HG03575 (cell line): ENCODE data around the gene GMPPB.
"Not testable (repeated sequence)": the region's sequence is repeated elsewhere in the genome, so short reads cannot be mapped to it uniquely, and the experiment has no call there.

Source experiments
- ATAC-seq: cut with Tn5 transposase; IDR thresholded peaks from one replicate; pipeline ENCODE4 v1.9.1; 2021; ENCODE audit not compliant: unreplicated experiment, insufficient number of reproducible peaks, low FRiP score; ENCODE audit errors: extremely low read depth

Gene GMPPB

GRCh38 chr3:49723628-49724551 lies at the start of gene GMPPB:
Gene GMPPB, minus strand, starts transcription at chr3:49723951. Its CDS starts 225 bp downstream, at chr3:49723726.
- no peak for ATAC-seq

GRCh38 chr3:49772703-49773102 lies 49.0 kb upstream of the GMPPB start:
- ATAC-seq, result no peak

- no peak for ATAC-seq
Observed at GRCh38 chr3:49771340-49771938, 47.7 kb upstream of the GMPPB start.

DNA sequence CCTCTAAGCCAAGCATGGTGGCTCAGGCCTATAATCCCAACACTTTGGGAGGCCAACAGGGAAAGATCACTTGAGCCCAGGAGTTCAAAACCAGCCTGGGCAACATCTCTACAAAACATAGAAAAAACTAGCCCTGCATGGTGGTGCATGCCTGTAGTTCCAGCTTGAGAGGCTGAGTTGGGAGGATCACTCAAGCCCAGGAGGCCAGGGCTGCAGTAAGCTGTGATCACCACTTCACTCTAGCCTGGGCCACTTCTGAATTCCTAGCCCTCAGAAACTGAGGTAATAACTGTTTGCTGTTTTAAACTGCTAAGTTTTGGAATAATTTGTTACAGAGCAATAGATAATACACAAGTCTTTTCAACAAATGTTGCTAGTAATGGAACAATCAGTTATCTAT lies 46.2 kb upstream of the GMPPB start:
- no peak for ATAC-seq

- ATAC-seq, result no peak
Observed at GRCh38 chr3:49769286-49769915, 45.6 kb upstream of the GMPPB start.

DNA sequence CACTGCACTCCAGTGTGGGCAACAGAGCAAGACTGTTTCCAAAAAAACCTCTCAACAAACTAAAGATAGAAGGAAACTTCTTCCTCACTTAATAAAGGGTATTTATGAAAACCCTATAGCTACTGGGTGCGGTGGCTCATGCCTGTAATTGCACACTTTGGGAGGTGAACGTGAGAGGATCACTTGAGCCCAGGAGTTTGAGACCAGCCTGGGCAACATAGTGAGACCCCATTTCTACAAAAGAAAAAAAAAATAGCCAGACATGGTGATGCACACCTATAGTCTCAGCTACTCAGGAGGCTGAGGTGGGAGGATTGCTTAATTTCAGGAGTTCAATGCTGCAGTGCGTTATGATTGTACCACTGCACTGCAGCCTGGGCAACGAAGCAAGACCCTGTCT lies 40.2 kb upstream of the GMPPB start:
- no peak for ATAC-seq

DNA sequence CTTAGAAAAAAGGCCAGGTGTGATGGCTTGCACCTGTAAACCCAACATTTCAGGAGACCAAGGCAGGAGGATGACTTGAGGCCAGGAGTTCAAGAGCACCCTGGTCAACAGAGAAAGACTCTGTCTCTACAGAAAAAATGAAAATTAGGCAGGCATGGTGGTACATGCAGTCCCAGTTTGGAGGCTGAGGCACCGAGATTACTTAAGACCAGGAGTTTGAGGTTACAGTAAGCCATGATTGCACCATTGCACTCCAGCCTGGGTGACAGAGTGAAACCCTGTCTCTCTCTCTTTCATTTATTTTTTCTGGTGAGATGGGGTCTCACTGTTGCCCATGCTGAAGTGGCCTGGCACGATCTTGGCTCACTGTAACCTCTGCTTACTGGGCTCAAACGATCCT lies 37.9 kb upstream of the GMPPB start:
- ATAC-seq, result no peak

GRCh38 chr3:49759226-49759625 lies 35.5 kb upstream of the GMPPB start:
- ATAC-seq, result no peak

DNA sequence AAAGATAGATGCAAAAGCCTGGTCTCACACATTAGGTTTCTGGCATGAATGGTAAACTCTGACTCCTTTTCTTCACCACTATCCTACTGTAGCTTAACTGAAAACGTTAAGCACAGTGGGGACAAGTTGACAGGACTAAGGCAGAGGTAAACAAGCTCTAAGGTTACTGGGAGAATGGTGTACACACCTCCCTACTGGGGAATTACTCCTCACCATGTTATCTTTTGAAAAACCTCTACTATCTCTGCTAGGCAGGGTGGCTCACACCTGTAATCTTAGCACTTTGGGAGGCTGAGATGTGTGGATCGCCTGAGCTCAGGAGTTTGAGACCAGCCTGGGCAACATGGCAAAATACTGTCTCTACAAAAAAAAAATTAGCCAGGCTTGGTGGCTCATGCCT lies 33.4 kb upstream of the GMPPB start:
- ATAC-seq, result no peak

DNA sequence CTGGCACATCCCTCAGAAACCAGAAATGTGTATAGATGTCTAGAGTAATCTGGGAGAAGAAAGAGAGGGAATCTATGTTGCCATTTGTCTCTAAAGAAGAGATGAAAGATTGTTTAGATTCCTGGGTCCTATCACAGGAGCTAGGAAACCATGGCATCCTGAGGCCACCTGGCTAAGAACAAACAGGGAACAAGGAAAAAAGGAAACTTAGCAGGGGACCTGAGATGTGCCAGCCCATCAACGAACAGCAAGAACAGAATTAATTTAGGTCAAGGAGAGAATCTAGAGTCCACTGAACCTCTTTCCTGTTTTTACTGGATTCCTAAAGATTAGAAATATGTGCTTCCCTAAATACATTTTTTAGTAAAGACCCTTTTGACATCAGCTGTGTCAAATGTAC lies 32.3 kb upstream of the GMPPB start:
- no peak for ATAC-seq

GRCh38 chr3:49754536-49754935 lies 30.8 kb upstream of the GMPPB start:
- no peak for ATAC-seq

GRCh38 chr3:49751501-49751900 lies 27.8 kb upstream of the GMPPB start:
- no peak for ATAC-seq

- no peak for ATAC-seq
Observed at GRCh38 chr3:49750056-49750455, 26.3 kb upstream of the GMPPB start.

DNA sequence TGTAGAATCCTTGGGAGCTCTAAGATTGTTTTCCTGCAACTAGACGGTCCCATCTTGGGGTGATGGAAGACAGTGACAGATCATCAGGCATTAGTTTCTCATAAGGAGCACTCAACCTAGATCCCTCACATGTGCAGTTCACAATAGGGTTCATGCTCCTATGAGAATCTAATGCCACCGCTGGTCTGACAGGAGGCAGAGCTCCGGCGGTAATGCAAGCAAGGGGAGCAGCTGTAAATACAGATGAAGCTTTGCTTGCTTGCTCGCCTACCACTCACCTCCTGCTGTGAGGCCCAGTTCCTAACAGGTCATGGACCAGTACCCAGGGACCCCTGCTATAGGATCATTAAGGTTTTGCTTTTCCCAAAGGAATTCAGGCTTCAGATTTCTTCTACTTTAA lies 25.1 kb upstream of the GMPPB start:
- ATAC-seq, result not testable (repeated sequence)

DNA sequence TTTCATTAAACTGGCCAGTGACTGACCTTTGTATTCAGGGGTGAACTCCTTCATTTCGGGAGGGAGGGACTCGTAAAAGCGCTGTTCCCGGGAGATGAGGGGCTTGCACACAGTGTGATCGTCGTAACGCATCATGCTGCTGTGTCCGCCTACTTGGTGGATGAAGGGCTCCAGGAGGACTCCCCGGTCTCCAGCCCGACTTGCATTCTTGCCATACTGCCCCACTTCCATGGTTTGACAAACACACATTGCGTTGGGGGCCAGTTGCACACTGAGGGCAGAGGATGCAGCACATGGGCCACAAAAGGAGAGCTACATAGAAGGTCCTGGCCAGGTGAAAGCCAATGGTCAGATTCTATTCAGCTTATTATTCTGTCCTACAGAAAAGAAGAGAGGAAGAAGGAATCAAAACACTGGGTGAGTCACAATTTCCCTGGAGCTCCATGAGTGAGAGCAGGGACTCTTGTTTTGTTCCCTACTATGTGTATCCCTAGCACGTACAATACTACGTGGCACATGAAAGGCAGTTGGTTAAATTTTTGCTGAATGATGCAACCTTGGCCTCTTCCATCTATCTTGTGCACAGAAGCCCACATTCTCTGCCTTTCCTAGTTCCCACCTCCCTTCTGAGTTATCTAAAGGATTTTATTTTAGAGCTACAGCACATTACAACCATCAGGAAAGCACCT lies 24.2 kb upstream of the GMPPB start:
- no peak for ATAC-seq

DNA sequence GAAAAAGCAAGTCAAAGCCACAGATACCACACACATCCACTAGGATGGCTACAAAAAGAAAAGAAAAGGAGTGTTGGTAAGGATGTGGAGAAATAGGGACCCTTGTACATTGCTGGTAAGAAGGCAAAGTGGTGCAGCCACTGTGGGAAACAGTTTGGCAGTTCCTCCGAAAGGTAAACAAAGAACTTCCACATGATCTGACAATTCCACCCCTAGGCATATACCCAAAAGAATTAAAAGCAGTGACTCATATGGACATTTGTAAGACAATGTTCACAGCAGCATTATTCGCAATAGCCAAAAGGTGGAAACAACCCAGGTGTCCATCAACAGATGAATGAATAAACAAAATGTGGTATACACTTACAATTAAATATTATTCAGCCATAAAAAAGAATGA lies 22.2 kb upstream of the GMPPB start:
- ATAC-seq, result no peak

DNA sequence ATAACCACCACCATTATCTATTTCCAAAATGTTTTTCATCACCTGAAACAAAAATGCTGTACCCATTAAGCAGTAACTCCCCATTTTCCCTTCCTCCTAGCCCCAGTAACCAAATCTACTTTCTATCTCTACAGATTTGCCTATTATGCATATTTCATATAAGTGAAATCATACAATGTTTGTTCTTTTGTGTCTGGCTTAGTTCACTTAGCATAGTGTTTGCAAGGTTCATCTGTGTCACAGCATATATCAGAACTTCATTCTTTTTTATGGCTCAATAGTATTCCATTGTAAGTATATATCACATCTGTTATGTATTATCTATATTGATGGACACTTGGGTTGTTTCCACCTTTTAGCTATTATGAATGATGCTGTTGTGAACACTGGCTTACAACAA lies 16.7 kb upstream of the GMPPB start:
- no peak for ATAC-seq

GRCh38 chr3:49738067-49738713 lies 14.4 kb upstream of the GMPPB start:
- no peak for ATAC-seq

DNA sequence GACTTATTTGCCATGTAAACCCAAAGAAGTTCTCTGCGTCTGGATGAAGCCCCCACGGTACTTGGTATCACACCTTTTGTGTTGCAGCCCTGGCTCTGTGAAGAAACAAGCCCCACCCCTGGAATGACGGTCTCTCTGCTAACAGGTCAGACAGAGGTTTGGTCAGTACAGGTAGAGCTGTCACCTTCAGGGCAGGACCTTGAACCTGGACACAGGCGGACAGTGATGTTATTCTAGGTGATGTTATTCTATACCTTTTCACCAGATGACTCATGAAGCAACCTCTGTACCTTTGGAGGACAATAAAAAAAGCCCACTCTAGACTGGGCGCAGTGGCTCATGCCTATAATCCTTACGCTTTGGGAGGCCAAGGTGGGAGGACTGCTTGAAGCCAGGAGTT lies 11.0 kb upstream of the GMPPB start:
- no peak for ATAC-seq
